NCI-H2171 (cell line): ENCODE results near the gene NAGA.

Experiments used
- DNase-seq: peaks from one replicate; lab custom pipeline; 2025; lab: John Stamatoyannopoulos, UW

NAGA gene

DNA sequence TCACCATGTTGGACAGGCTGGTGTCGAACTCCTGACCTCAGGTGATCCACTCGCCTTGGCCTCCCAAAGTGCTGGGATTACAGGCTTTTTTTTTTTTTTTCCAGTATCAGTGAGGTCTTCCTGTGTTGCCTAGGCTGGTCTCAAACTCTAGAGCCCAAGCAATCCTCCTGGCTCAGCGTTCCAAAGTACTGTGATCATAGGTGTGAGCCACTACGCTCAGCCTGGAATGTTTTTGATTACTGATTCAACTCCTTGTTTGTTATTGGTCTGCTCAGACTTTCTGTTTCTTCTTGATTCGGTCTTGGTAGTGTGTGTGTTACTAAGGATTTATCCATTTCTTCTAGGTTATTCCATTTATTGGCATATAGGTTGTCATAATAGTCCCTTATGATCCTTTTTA, 31.3 kb downstream of the NAGA start:
- no peak for DNase-seq

DNA sequence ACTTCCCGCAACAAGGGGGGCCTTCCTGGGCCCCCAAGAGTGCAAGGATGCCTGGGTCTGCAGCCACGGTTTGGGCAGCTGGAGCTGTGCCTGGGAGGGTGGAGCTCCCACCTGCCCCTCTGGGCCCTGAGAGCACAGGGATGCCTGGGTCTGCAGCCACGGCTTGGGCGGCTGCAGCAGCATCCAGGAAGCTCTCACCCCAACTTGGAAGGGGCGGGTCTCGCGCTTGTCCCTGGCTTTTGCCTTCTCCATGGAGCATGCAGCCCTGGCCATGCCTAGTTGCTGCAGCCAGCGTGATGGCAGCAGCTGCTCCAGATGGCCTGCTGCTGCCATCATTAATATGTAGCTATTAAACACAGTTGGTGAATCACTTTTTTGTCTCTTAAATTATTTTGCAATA, 35.4 kb downstream of the NAGA start:
- DNase-seq = no peak

DNA sequence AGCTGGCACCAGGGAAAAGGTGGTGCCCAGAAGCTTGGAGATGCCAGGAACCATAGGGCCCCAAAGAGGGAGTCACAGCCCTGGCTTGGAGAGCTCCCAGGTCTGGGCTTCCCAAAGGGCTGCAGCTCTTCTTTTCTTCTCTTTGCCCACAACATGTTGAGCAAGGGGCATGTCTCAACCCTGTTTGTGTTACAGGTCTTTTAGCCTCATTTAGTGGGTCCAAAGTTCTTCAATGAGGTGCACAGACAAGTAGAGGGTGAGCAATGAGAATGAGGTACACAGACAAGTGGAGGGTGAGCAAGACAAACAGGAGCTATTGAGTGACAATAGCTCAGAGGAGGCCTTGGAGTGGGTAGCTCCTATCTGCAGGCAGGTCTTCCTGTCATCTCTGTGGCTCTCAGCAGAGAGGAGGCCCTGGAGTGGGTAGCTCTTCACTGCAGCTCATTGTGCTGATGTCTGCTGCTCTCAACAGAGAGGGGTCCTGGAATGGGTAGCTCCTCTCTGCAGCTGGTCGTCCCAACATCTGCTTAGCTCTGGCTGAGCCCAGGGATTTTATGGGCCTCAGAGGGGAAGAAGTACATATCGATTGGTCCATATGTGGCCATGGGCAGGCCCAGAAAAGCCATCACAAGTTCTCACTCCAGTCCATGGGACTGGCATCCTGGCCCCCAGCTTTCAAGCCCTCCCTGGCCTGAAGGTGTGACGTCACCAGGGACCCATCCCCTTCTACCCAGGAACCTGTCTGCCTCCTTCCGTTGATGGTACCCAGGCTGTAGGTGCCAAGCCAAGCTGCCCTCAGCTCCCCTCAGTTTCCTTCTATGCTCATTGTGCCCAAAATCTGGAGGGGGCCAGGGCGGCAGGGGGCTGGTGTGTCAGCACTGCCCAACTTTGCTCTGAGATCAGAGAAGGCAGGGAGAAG, 37.1 kb downstream of the NAGA start:
- DNase-seq = no peak

DNA sequence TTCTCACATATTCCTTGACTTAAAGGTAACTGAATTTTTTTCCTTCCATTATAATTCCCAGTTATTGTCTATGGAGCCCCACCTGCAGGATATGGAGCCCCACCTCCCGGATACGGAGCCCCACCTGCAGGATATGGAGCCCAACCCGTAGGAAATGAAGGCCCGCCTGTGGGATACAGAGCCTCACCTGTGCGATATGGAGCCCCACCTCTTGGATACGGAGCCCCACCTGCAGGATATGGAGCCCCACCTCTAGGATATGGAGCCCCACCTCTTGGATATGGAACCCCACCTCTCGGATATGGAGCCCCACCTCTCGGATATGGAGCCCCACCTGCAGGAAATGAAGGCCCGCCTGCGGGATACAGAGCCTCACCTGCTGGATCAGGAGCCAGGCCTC, 43.9 kb downstream of the NAGA start:
- DNase-seq = no peak

DNA sequence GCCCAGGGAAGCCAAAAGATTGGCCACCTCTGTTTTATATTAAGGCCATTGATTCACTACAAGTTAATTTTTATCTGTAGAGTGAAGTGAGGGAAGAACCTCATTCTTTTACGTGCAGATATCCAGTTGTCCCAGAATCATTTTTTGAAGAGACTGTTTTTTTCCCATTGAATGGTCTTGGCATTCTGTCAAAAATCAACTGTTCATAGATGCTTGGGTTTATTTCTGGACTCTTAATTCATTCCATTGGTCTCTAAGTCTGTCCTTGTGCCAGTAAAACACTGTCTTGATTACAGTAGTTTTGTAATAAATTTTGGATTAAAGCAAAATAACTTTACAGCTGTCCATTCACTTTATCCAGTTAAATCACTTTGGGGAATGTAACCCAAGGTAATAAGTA, 45.2 kb downstream of the NAGA start:
- no peak for DNase-seq

DNA sequence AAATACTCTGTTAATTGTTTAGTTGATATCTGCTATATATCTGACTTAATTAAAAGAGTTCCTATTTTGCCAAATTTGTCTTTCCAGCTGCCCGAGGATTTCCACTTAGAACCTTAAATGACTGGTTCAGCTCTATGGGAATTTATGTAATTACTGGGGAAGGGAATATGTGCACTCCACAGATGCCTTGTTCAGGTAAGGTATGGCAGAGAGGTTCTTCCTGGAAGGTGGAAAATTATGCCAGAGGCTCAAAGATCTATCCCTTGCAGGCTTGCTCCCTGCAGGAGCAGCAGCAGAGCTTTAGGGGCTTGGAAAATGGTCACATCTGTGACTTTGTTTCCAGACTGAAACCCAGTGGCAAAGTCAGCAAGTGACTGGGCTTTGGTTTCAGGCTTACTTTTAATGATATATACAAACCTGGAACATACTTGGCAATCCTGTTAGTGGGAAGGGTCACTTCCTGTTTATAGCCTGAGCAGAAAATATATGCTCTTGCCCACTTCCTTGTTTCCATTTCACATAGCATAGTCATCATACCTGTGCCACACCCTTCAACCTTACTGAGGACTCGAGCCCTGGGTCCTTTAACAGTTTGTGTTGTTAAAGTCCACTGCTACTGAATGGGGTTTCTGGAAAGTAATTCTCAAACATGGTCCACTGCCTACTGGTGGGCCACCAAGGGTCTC, 48.3 kb downstream of the NAGA start:
- DNase-seq = no peak

DNA sequence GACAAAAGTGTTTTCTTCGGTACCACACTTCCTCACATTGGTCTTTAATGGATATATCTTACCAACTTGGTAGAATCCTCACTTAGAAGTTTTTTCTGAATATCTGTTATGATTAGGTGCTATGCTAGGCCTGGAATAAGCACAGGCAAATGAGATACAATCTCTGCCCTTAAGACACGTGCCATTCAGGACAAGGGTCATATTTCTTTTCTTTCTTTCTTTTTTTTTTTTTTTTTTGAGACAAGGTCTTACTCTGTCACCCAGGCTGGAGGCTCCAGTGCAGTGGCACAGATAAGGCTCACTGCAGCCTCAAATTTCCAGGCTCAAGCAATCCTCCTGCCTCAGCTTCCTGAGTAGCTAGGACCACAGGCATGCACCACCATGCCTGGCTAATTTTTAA, 49.0 kb downstream of the NAGA start:
- DNase-seq = no peak

DNA sequence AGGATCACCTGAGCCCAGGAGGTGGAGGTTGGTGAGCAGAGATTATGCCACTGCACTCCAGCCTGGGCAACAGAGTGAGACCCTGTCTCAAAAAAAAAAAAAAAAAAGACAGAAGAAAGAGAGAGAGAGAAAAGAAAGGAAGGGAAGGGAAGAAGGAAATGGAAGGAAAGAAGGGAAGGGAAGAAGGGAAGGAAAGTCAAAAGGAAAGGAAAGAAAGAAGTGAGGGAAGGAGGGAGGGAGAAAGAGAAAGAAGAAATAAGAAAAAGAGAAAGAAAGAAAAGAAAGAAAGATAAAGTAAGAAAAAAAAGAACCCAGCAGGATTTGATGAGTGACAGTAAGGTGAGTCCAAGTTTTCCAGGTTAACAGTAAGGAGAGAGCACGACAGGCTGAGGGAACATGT, 52.4 kb downstream of the NAGA start:
- DNase-seq = no peak

DNA sequence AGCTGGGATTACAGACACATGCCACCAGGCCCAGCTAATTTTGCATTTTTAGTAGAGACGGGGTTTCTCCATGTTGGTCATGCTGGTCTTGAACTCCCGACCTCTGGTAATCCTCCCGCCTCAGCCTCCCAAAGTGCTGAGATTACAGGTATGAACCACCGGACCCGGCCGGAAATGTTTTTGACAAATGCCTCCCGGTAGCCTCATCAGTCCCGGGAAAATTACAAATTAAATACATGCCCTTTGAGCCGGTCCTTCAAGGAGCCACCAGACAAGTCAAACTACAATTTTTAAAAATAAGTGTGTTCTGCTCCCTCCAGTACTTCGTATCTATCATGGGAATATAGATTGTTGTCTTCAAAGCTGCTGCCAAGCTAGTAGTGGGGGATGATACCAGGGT, 54.5 kb downstream of the NAGA start:
- no peak for DNase-seq

DNA sequence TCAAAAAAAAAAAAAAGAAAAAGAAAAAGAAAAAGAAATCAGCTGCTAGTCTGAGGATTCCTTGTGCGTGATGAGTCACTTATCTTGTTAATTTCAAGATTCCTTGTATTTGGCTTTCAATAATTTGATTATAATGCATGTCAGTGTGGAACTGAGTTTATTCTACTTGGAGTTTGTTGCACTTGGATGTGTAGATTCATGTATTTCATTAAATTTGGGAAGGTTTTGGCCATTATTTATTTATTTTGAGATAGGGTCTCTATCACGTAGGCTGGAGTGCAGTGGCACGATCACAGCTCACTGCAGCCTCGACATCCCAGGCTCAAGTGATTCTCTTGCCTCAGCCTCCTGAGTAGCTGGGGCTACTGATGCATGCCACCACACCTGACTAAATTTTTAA, 57.2 kb downstream of the NAGA start:
- DNase-seq = no peak

DNA sequence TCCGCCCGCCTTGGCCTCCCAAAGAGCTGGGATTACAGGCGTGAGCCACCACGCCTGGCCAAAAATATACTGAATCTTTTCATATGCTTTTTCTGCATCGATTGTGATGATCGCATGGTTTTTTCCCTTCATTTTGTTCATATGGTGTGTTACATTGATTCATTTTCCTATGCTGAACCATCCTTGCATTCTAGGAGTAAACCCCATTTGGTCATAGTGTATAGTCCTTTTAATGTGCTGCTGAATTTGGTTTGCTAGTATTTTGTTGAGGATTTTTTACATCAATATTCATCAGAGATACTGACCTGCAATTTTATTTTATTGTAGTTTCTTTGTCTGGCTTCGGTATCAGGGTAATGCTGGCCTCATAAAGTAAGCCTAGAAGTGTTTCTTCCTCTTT, 59.8 kb downstream of the NAGA start:
- DNase-seq = no peak
